CD14-positive monocyte (primary cell): ENCODE results near the gene PLA2G12A. TPM values are rescaled to one million over a fixed set of nuclear protein-coding genes. Genes with fewer than 3 reads are reported as not detected.

Experiments used
- DNase-seq, 3 donors: peaks; one replicate each; pipeline ENCODE4 v3.0.0-alpha.2; 2011 to 2022
- H2AFZ ChIP-seq: 2 replicates; pipeline ENCODE4 v1.6.0; 2012; ENCODE audit warnings: mild to moderate bottlenecking, low read depth, low read length, inconsistent platforms; ENCODE audit not compliant: insufficient read depth, poor library complexity, severe bottlenecking
- H3K27ac ChIP-seq, 2 donors: 1 replicate in 1 of 2; 2 replicates in 1 of 2; pipeline ENCODE4 v1.5.1; 2012 to 2013; ENCODE audit warnings: low read length in 2 of 2, control low read depth in 1 of 2, inconsistent platforms in 1 of 2, low read depth in 1 of 2, mild to moderate bottlenecking in 1 of 2
- H3K27me3 ChIP-seq, 2 donors: one replicate each; pipeline versions ENCODE4 v1.6.0 to v1.6.1; 2011 to 2013; ENCODE audit warnings: low read length in 2 of 2; ENCODE audit not compliant: control insufficient read depth in 2 of 2, insufficient read depth in 2 of 2
- H3K36me3 ChIP-seq, 2 donors: replicated peaks in 1 of 2; 1 replicate in 1 of 2; 2 replicates in 1 of 2; pipeline versions ENCODE4 v1.5.1 to v1.6.1; 2012 to 2013; ENCODE audit warnings: low read length in 2 of 2, control low read depth in 1 of 2, inconsistent platforms in 1 of 2, mild to moderate bottlenecking in 1 of 2; ENCODE audit not compliant: insufficient read depth in 2 of 2, control insufficient read depth in 1 of 2
- H3K4me1 ChIP-seq, 2 donors: 1 replicate in 1 of 2; 2 replicates in 1 of 2; pipeline versions ENCODE4 v1.5.1 to v1.6.1; 2012 to 2013; ENCODE audit warnings: low read length in 2 of 2, control low read depth in 1 of 2, inconsistent platforms in 1 of 2, mild to moderate bottlenecking in 1 of 2, moderate library complexity in 1 of 2; ENCODE audit not compliant: insufficient read depth in 2 of 2, control insufficient read depth in 1 of 2
- H3K4me2 ChIP-seq: replicated peaks from 2 replicates; pipeline ENCODE3; 2012; ENCODE audit warnings: low read length, moderate library complexity, mild to moderate bottlenecking; ENCODE audit not compliant: poor library complexity, severe bottlenecking; ENCODE audit errors: extremely low read depth
- H3K4me3 ChIP-seq, 3 experiments: fragments of 200-600 bp in 1 of 3; sonication (generic) in 1 of 3; replicated peaks in 1 of 3; 1 replicate in 2 of 3; 2 replicates in 1 of 3; pipeline ENCODE4 v1.5.1; 2011 to 2013; ENCODE audit warnings: low read length in 3 of 3, mild to moderate bottlenecking in 3 of 3, control low read depth in 2 of 3, low read depth in 2 of 3, inconsistent platforms in 1 of 3, moderate library complexity in 1 of 3
- H3K79me2 ChIP-seq: 2 replicates; pipeline ENCODE4 v1.6.0; 2012; ENCODE audit warnings: mild to moderate bottlenecking, control low read depth, inconsistent platforms, low read length, moderate library complexity; ENCODE audit not compliant: insufficient read depth
- H3K9ac ChIP-seq: 2 replicates; pipeline ENCODE4 v1.6.0; 2017; ENCODE audit warnings: low read length, mild to moderate bottlenecking; ENCODE audit not compliant: insufficient read depth, poor library complexity, severe bottlenecking
- H3K9me3 ChIP-seq, 2 donors: replicated peaks in 1 of 2; 1 replicate in 1 of 2; 2 replicates in 1 of 2; pipeline versions ENCODE4 v1.5.1 to v1.6.1; 2012 to 2013; ENCODE audit warnings: low read length in 2 of 2, control low read depth in 1 of 2; ENCODE audit not compliant: control insufficient read depth in 1 of 2, insufficient read depth in 1 of 2
- H4K20me1 ChIP-seq: 2 replicates; pipeline ENCODE4 v1.6.0; 2012; ENCODE audit warnings: mild to moderate bottlenecking, low read length, control low read depth, moderate library complexity; ENCODE audit not compliant: insufficient read depth
- H3K27ac Mint-ChIP-seq, 7 donors: one replicate each; pipeline ENCODE4 v1.8.0; 2020; ENCODE audit warnings: mild to moderate bottlenecking in 7 of 7, mixed read lengths in 7 of 7, moderate library complexity in 6 of 7, inconsistent platforms in 2 of 7
- H3K27me3 Mint-ChIP-seq, 3 donors: one replicate each; pipeline ENCODE4 v1.8.0; 2021 to 2022; ENCODE audit warnings: low read depth in 3 of 3, mild to moderate bottlenecking in 3 of 3, mixed read lengths in 3 of 3, moderate library complexity in 3 of 3, inconsistent platforms in 1 of 3
- H3K36me3 Mint-ChIP-seq, 2 donors: one replicate each; pipeline ENCODE4 v1.8.0; 2020; ENCODE audit warnings: mixed read lengths in 2 of 2, inconsistent platforms in 1 of 2, mild to moderate bottlenecking in 1 of 2
- H3K4me1 Mint-ChIP-seq: one replicate; pipeline ENCODE4 v1.8.0; 2020; ENCODE audit warnings: mild to moderate bottlenecking, mixed read lengths
- H3K4me3 Mint-ChIP-seq, 2 donors: one replicate each; pipeline ENCODE4 v1.8.0; 2020; ENCODE audit warnings: mild to moderate bottlenecking in 2 of 2, mixed read lengths in 2 of 2, moderate library complexity in 1 of 2
- H3K9me3 Mint-ChIP-seq, 7 donors: one replicate each; pipeline ENCODE4 v1.8.0; 2020 to 2022; ENCODE audit warnings: mixed read lengths in 7 of 7, mild to moderate bottlenecking in 6 of 7, moderate library complexity in 6 of 7, inconsistent platforms in 2 of 7
- WGBS: methylation state at CpG from one replicate; pipeline ENCODE4 v1.1.5; 2013; ENCODE audit warnings: missing lambda C conversion rate; ENCODE audit not compliant: insufficient coverage; 5-methylcytosine and 5-hydroxymethylcytosine counted together
- intact Hi-C, 2 donors: fragments of 100-400 bp; cut with micrococcal nuclease; formaldehyde crosslinking; loops; one replicate each; pipeline versions ENCODE4 v1.15.0 to v1.15.1; 2023
- polyA plus RNA-seq, 3 donors: library from polyadenylated mRNA; depleted of rRNA in 1 of 3; unstranded in 2 of 3; stranded (reverse) in 1 of 3; fragments of 300-500 nt in 2 of 3; fragments of >200 nt in 1 of 3; fragmentation: Illumina TruSeq in 2 of 3; gene quantifications; 1 replicate in 2 of 3; 2 replicates in 1 of 3; pipeline ENCODE4 v1.2.3, GENCODE V29; 2012 to 2021
- TF ChIP-seq, protein P1 (sequence below): fragments of 200-600 bp; IDR thresholded peaks from one replicate; pipeline ENCODE4 v1.8.0; 2022; ENCODE audit warnings: antibody characterized with exemption, mild to moderate bottlenecking

PLA2G12A gene
- polyA plus RNA-seq, 3 donors: 1.8 to 16.2 (median 15.1) TPM

DNA sequence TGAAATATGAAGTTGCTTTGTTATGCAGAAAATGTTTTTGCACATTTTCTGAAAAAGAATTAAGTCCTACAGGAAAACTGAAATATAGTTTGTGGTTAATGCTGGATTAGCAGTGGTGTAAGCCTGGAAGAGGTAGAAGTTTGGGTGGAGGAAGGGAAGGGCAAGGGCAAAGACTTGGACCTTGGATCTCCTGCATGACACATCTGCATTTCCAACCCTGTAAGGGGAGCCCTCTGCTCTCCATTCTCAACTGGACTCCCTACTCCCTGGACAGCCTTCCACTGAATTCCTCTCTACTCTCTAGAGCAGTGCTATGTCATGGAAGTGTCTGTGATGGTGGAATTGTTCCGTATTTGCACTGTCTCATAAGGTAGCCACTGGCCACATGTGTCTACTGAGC, 31.2 kb downstream of the PLA2G12A start:
- Histone ChIP-seq H3K4me3 (no peak overlapping the region), H2AFZ (no peak overlapping the region), H3K9me3 (no peaks in the 10 kb centered on the region), H3K4me2 (no peak overlapping the region), H3K27ac (no peak overlapping the region), H3K79me2 (peaks cover 22% of the 10 kb centered on the region), H4K20me1 (peaks cover 6% of the 10 kb centered on the region), H3K36me3 (peaks cover 6 to 16% of the 10 kb centered on the region in 2 donors), H3K27me3 (no peaks in the 10 kb centered on the region), H3K4me1 (peaks cover 14 to 20% of the 10 kb centered on the region in 2 donors), H3K9ac (no peak overlapping the region)
- Mint-ChIP-seq H3K4me1 (peaks cover 22% of the 10 kb centered on the region), H3K4me3 (no peak overlapping the region), H3K27me3 (peaks cover 1 to 2% (median 2%) of the 10 kb centered on the region in 3 donors), H3K9me3 (no peaks in the 10 kb centered on the region), H3K36me3 (peaks cover 15 to 18% of the 10 kb centered on the region in 2 donors), H3K27ac (no peak overlapping the region)
- WGBS: 100% methylated on average over 1 of the region's 1 CpG
- intact Hi-C loops: no loop called here
- DNase-seq: no peak
- TF ChIP-seq, protein P1, sequence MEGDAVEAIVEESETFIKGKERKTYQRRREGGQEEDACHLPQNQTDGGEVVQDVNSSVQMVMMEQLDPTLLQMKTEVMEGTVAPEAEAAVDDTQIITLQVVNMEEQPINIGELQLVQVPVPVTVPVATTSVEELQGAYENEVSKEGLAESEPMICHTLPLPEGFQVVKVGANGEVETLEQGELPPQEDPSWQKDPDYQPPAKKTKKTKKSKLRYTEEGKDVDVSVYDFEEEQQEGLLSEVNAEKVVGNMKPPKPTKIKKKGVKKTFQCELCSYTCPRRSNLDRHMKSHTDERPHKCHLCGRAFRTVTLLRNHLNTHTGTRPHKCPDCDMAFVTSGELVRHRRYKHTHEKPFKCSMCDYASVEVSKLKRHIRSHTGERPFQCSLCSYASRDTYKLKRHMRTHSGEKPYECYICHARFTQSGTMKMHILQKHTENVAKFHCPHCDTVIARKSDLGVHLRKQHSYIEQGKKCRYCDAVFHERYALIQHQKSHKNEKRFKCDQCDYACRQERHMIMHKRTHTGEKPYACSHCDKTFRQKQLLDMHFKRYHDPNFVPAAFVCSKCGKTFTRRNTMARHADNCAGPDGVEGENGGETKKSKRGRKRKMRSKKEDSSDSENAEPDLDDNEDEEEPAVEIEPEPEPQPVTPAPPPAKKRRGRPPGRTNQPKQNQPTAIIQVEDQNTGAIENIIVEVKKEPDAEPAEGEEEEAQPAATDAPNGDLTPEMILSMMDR: no peak

DNA sequence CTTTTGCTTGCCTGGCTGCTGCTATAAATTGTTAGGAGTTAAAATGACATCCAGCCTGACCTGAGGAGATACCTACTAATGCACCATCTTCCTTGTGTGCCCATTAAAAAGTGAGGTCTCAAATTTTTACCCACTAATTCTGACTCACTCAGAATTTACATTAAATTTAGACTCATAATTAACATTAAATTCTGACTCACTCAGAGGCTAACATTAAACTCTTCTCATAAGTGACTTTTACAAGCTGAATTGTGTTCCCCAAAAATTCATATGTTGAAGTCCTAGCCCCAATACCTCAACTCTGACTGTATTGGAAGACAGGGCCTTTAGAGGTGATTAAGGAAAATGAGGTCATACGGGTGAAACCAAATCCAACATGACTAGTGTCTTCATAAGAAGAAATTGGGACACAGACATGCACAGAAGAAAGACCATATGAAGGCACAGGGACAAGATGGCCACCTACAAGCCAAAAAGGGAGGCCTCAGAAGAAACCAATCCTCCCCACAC, 38.4 kb downstream of the PLA2G12A start:
- Mint-ChIP-seq H3K27ac (peak overlapping the region in 2 of 7 donors; percentile 38 to 46), H3K36me3 (peaks cover 61 to 68% of the 10 kb centered on the region in 2 donors), H3K27me3 (peaks cover 0 to 1% (median 0%) of the 10 kb centered on the region in 3 donors), H3K9me3 (no peaks in the 10 kb centered on the region), H3K4me1 (peaks cover 7% of the 10 kb centered on the region), H3K4me3 (no peak overlapping the region)
- Histone ChIP-seq H2AFZ (no peak overlapping the region), H3K36me3 (peaks cover 46 to 81% of the 10 kb centered on the region in 2 donors), H3K79me2 (no peaks in the 10 kb centered on the region), H4K20me1 (no peaks in the 10 kb centered on the region), H3K27me3 (no peaks in the 10 kb centered on the region), H3K9me3 (no peaks in the 10 kb centered on the region), H3K4me2 (no peak overlapping the region), H3K4me1 (no peaks in the 10 kb centered on the region), H3K9ac (no peak overlapping the region), H3K27ac (no peak overlapping the region), H3K4me3 (no peak overlapping the region)
- intact Hi-C loops: no loop called here
- TF ChIP-seq, protein P1: no peak
- WGBS: no CpG with 5 or more reads among the region's 1 CpG
- DNase-seq: no peak
